Testis (tissue), 3 donors: ENCODE measurements around the gene SCGB1A1. TPM values are rescaled to one million over a fixed set of nuclear protein-coding genes. Genes with fewer than 3 reads are reported as not detected.
"Not testable (repeated sequence)": the region's sequence is repeated elsewhere in the genome, so short reads cannot be mapped to it uniquely, and the experiment has no call there.

Experiments used
- DNase-seq: peaks from one replicate; pipeline ENCODE4 v3.0.0-alpha.2; 2019
- H3K27ac ChIP-seq, 2 donors: fragments of 200-600 bp; sonication (generic); one replicate each; pipeline ENCODE4 v1.5.1; 2019
- H3K27me3 ChIP-seq: fragments of 200-600 bp; sonication (generic); one replicate; pipeline ENCODE4 v1.5.1; 2019
- H3K36me3 ChIP-seq: fragments of 200-600 bp; sonication (generic); one replicate; pipeline ENCODE4 v1.5.1; 2017; ENCODE audit warnings: low read depth; ENCODE audit errors: missing control alignments
- H3K4me1 ChIP-seq: fragments of 200-600 bp; sonication (generic); one replicate; pipeline ENCODE4 v1.5.1; 2019
- H3K4me3 ChIP-seq, 2 donors: fragments of 200-600 bp; sonication (generic); one replicate each; pipeline ENCODE4 v1.5.1; 2017 to 2019
- H3K9me3 ChIP-seq: fragments of 200-600 bp; sonication (generic); one replicate; pipeline ENCODE4 v1.5.1; 2017
- POLR2A ChIP-seq: fragments of 450-650 bp; IDR thresholded peaks from one replicate; pipeline ENCODE4 v1.6.1; 2017; ENCODE audit warnings: antibody characterized with exemption, mild to moderate bottlenecking, moderate library complexity
- WGBS, 2 donors: methylation state at CpG; one replicate each; pipeline ENCODE4 v1.1.5; 2018; 5-methylcytosine and 5-hydroxymethylcytosine counted together
- intact Hi-C: fragments of 100-400 bp; cut with DNase I; formaldehyde crosslinking; loops from one replicate; pipeline ENCODE4 v1.15.1; 2023; ENCODE audit warnings: low total_unique reads
- polyA plus RNA-seq: library from polyadenylated mRNA; stranded (reverse); fragments of 350-450 nt; fragmentation: Illumina TruSeq; extraction: RNeasy Lipid Tissue Mini Kit (QIAGEN cat#74804); gene quantifications from one replicate; pipeline ENCODE4 v1.2.3, GENCODE V29; 2014; ENCODE audit warnings: low read depth, low replicate concordance; ENCODE audit not compliant: insufficient read depth
- total RNA-seq, 2 donors: library from RNA; depleted of rRNA; stranded (reverse); fragments of >200 nt; gene quantifications; one replicate each; pipeline ENCODE4 v1.2.3, GENCODE V29; 2016
- TF ChIP-seq, protein P1 (sequence below), 3 experiments: fragments of 450-650 bp in 2 of 3; fragments of 200-600 bp in 1 of 3; sonication (generic) in 1 of 3; IDR thresholded peaks; one replicate each; pipeline ENCODE4 v1.5.1; 2016 to 2019; ENCODE audit warnings: antibody characterized with exemption in 3 of 3, mild to moderate bottlenecking in 2 of 3, moderate library complexity in 1 of 3

The SCGB1A1 gene
- total and polyA plus RNA-seq, 3 donors from 2014 or later = not detected

GRCh38 chr11:62378459-62379063 lies 40.3 kb upstream of the SCGB1A1 start:
- H3K9me3 ChIP-seq, H3K36me3 ChIP-seq, H3K4me3 ChIP-seq, intact Hi-C loops, H3K27me3 ChIP-seq, H3K27ac ChIP-seq, DNase-seq: not testable (repeated sequence)
- TF ChIP-seq, protein P1, sequence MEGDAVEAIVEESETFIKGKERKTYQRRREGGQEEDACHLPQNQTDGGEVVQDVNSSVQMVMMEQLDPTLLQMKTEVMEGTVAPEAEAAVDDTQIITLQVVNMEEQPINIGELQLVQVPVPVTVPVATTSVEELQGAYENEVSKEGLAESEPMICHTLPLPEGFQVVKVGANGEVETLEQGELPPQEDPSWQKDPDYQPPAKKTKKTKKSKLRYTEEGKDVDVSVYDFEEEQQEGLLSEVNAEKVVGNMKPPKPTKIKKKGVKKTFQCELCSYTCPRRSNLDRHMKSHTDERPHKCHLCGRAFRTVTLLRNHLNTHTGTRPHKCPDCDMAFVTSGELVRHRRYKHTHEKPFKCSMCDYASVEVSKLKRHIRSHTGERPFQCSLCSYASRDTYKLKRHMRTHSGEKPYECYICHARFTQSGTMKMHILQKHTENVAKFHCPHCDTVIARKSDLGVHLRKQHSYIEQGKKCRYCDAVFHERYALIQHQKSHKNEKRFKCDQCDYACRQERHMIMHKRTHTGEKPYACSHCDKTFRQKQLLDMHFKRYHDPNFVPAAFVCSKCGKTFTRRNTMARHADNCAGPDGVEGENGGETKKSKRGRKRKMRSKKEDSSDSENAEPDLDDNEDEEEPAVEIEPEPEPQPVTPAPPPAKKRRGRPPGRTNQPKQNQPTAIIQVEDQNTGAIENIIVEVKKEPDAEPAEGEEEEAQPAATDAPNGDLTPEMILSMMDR (IDR thresholded peaks at IDR 0.05) = peak; percentile 36 to 52 (median 37)
- peaks cover 15% of the 10 kb centered on the region for H3K4me1 ChIP-seq
- 13 to 24% methylated on average over 9 of the region's 9 CpGs for WGBS, 2 donors

DNA sequence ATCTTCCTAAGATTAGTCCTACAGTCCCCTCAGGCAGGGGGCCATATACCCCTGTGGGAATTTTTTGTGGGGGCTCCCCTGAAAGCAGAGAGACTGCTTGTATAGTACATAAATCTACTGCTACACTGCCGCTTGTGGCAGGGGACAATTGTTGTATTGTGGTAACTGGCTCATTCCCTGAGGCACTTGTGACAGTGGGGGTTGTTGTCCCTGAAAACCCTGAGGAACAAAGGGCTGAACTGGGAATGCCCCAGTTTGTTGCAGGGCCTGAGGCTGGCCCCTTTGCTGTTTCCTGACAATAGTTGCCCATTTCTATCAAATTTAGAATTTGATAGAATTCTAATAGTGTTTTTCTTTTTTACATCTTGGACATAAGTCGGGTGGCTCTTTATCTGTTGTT lies 39.2 kb upstream of the SCGB1A1 start:
- H3K36me3 ChIP-seq, H3K27ac ChIP-seq, H3K27me3 ChIP-seq, H3K4me3 ChIP-seq, H3K9me3 ChIP-seq, intact Hi-C loops, DNase-seq: not testable (repeated sequence)
- peaks cover 15% of the 10 kb centered on the region for H3K4me1 ChIP-seq
- 29 to 36% methylated on average over 2 of the region's 2 CpGs for WGBS, 2 donors

DNA sequence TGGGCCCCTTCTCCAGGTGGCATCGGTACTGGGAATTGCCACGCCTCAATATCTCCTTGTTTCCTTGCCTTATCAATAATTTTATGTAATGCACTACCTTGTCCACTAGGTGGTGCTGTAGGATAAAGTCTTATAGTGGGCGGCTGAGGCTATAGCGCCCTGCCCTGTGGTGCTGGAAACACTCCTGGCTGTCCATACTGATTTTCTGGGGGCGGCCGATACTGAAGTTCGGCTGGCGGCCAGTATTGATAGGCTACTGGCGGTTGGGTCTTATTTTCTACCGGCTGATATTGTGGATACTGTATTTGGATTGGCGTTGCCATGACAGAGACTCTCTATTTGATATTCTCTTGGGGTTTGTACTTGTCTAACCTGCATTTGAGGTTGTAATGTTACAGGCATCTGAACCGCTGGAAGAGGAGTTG lies 38.0 kb upstream of the SCGB1A1 start:
- H3K27me3 ChIP-seq, H3K36me3 ChIP-seq, H3K9me3 ChIP-seq, H3K4me3 ChIP-seq, intact Hi-C loops: not testable (repeated sequence)
- WGBS, 2 donors = 15 to 21% methylated on average over 12 of the region's 12 CpGs
- DNase-seq = peak; percentile 69
- TF ChIP-seq, protein P1 (IDR thresholded peaks at IDR 0.05) = peak; percentile 79 to 93 (median 85)
- peak overlapping the region; percentile 2 to 19 for H3K27ac ChIP-seq
- H3K4me1 ChIP-seq = peaks cover 15% of the 10 kb centered on the region

- Histone ChIP-seq H3K27me3 (no peaks in the 10 kb centered on the region), H3K4me3 (no peak overlapping the region), H3K4me1 (peaks cover 15% of the 10 kb centered on the region), H3K36me3 (no peaks in the 10 kb centered on the region), H3K27ac (no peak overlapping the region), H3K9me3 (no peaks in the 10 kb centered on the region)
- DNase-seq = no peak
- TF ChIP-seq, protein P1 (IDR thresholded peaks at IDR 0.05) = no peak
- TF ChIP-seq POLR2A = no peak
- intact Hi-C loops = no loop called here
- WGBS, 2 donors = 79 to 80% methylated on average over 6 of the region's 6 CpGs
Observed at GRCh38 chr11:62383822-62384221, 35.0 kb upstream of the SCGB1A1 start.

DNA sequence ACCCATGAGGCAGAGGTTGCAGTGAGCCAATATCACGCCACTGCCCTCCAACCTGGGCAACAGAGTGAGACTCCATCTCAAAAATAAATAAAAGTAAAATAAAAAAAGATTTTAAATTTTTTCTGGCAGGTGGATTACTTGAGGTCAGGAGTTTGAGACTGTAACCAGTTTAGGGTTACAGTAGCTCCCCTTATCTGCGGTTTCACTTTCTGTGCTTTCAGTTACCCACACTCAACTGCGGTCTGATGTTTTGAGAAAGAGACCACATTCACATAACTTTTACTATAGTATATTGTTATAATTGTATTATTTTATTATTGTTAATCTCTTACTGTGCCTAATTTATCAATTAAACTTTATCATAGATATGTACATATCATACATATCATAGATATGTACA lies 32.8 kb upstream of the SCGB1A1 start:
- DNase-seq = peak; percentile 4
- H3K4me3 ChIP-seq, H3K4me1 ChIP-seq, intact Hi-C loops, H3K9me3 ChIP-seq, H3K27me3 ChIP-seq, H3K27ac ChIP-seq, H3K36me3 ChIP-seq: not testable (repeated sequence)
- WGBS, 2 donors = 71 to 83% methylated on average over 3 of the region's 3 CpGs

- Histone ChIP-seq H3K36me3 (no peaks in the 10 kb centered on the region), H3K4me1 (peaks cover 4% of the 10 kb centered on the region), H3K27me3 (no peaks in the 10 kb centered on the region), H3K9me3 (no peaks in the 10 kb centered on the region), H3K27ac (no peak overlapping the region), H3K4me3 (no peak overlapping the region)
- TF ChIP-seq, protein P1 (IDR thresholded peaks at IDR 0.05) = no peak
- no peak for TF ChIP-seq POLR2A
- intact Hi-C loops = no loop called here
- DNase-seq = no peak
- 93 to 97% methylated on average over 3 of the region's 3 CpGs for WGBS, 2 donors
Observed at GRCh38 chr11:62387381-62387780, 31.5 kb upstream of the SCGB1A1 start.
